Osteocyte (in vitro differentiated cells): ENCODE data around the gene TFR2. TPM values are rescaled to one million over a fixed set of nuclear protein-coding genes. Genes with fewer than 3 reads are reported as not detected.
A peak's percentile ranks its signal among the peaks of the same experiment; 100 is the strongest.

ENCODE experiments used
- DNase-seq: peaks from one replicate; pipeline ENCODE4 v3.0.0; 2021; ENCODE audit warnings: mixed read lengths; ENCODE audit not compliant: unreplicated experiment; ENCODE audit errors: extremely low spot score
- H3K27ac Mint-ChIP-seq: one replicate; pipeline ENCODE4 v1.8.0; 2021; ENCODE audit warnings: mild to moderate bottlenecking, mixed read lengths; ENCODE audit not compliant: unreplicated experiment
- H3K27me3 Mint-ChIP-seq: one replicate; pipeline ENCODE4 v1.8.0; 2021; ENCODE audit warnings: mixed read lengths; ENCODE audit not compliant: unreplicated experiment
- H3K36me3 Mint-ChIP-seq: one replicate; pipeline ENCODE4 v1.8.0; 2021; ENCODE audit warnings: mixed read lengths; ENCODE audit not compliant: unreplicated experiment
- H3K4me1 Mint-ChIP-seq: one replicate; pipeline ENCODE4 v1.8.0; 2021; ENCODE audit warnings: mixed read lengths; ENCODE audit not compliant: unreplicated experiment
- H3K4me3 Mint-ChIP-seq: one replicate; pipeline ENCODE4 v1.8.0; 2021; ENCODE audit warnings: mild to moderate bottlenecking, moderate library complexity, mixed read lengths; ENCODE audit not compliant: unreplicated experiment
- H3K9me3 Mint-ChIP-seq: one replicate; pipeline ENCODE4 v1.8.0; 2021; ENCODE audit warnings: mixed read lengths; ENCODE audit not compliant: unreplicated experiment
- total RNA-seq: library from RNA; stranded (reverse); gene quantifications from 2 replicates; pipeline ENCODE4 v1.2.1, GENCODE V29; 2021
- TF ChIP-seq, protein P1 (sequence below): fragments of 200-600 bp; sonication (generic); IDR thresholded peaks from 2 replicates; pipeline ENCODE4 v1.5.0; 2021; ENCODE audit warnings: antibody characterized with exemption, mild to moderate bottlenecking, moderate library complexity

TFR2 gene
- total RNA-seq, 1 donor from 2014 or later = 0.19 TPM

GRCh38 chr7:100613412-100614175 is 27.8 kb downstream of the TFR2 start:
- H3K27ac Mint-ChIP-seq = no peak overlapping the region
- no peaks in the 10 kb centered on the region for H3K9me3 Mint-ChIP-seq
- no peaks in the 10 kb centered on the region for H3K27me3 Mint-ChIP-seq
- H3K4me1 Mint-ChIP-seq = peaks cover 12% of the 10 kb centered on the region
- H3K4me3 Mint-ChIP-seq = peak overlapping the region; percentile 74
- no peak for DNase-seq
- peaks cover 2% of the 10 kb centered on the region for H3K36me3 Mint-ChIP-seq
- TF ChIP-seq, protein P1, sequence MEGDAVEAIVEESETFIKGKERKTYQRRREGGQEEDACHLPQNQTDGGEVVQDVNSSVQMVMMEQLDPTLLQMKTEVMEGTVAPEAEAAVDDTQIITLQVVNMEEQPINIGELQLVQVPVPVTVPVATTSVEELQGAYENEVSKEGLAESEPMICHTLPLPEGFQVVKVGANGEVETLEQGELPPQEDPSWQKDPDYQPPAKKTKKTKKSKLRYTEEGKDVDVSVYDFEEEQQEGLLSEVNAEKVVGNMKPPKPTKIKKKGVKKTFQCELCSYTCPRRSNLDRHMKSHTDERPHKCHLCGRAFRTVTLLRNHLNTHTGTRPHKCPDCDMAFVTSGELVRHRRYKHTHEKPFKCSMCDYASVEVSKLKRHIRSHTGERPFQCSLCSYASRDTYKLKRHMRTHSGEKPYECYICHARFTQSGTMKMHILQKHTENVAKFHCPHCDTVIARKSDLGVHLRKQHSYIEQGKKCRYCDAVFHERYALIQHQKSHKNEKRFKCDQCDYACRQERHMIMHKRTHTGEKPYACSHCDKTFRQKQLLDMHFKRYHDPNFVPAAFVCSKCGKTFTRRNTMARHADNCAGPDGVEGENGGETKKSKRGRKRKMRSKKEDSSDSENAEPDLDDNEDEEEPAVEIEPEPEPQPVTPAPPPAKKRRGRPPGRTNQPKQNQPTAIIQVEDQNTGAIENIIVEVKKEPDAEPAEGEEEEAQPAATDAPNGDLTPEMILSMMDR = no peak

DNA sequence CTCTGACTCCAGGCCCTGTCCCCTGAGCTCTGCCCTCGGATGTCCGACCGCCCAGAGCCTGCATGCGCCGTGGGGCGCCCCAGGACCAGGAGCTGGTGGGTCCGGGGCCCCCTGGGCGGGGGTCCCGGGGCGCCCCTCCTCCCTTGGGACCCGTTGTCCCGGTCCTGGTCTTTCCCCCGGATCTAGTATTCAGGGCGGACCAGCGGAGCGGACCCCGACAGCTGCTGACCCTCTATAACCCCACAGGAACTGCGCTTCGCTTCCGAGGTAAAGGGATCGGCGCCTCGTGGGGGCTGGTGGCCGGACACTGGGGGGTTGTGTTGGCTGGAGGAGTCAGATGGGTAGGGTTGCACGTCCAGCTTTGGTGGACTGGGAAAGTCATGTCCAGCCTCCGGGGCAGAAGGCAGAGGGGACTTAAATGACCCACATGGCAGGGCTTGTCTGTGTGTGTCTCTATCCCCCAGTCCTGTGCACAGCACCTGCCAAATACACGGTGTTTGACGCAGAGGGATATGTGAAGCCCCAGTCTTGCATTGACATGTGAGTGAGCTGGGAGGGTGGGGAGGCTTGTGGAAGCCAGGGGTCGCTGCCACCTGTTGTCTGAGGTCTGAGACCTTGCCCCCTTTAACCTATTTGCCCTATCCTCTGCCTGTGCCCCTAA is 28.5 kb downstream of the TFR2 start:
- H3K27ac Mint-ChIP-seq = peak overlapping the region; percentile 4
- H3K27me3 Mint-ChIP-seq = no peaks in the 10 kb centered on the region
- no peaks in the 10 kb centered on the region for H3K9me3 Mint-ChIP-seq
- no peak for DNase-seq
- TF ChIP-seq, protein P1 = peak; percentile 28
- peaks cover 5% of the 10 kb centered on the region for H3K36me3 Mint-ChIP-seq
- peaks cover 12% of the 10 kb centered on the region for H3K4me1 Mint-ChIP-seq
- H3K4me3 Mint-ChIP-seq = peak overlapping the region; percentile 98

DNA sequence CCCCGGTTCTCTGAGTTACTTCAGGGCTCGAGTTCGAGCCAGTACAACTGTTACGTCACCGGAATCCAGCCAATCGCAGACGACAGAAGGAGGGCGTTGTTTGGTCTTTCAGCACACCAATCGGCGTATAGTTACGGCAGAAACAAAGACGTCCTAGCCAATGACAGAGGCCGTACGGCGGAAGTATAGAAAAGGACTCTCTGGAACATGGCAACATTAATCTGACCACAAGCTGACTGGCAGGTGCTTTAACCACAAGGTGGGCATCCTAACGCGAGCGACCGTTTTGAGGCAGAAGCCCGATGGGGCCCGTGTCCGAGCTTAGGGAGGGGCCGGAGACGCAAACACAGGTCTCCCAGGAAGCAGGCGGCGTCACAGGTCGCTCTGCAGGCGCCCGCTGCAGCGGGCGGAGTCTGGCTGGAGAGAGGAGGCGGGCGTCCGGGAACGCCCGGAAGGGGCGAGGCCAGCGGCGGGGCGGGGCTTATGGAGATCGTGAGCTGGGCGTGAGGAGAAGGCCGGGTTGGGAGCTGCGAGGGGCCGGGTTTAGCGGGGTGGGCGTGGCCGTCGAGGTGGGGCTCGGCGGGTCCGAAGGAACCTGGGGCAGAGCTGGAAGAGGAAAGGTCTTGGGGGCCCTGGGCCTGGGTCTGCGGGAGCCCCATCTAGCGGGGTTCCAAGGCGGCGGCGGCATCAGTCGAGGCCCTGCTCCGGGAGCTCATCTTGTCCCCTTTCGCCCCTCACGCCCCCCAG is 29.2 kb downstream of the TFR2 start, which contains the start of gene MOSPD3:
MOSPD3 (plus strand) TSS at position 558 of the 747 bp plus-strand sequence. CDS start 252 bp downstream, outside the sequence.
- peaks cover 8% of the 10 kb centered on the region for H3K36me3 Mint-ChIP-seq
- DNase-seq = peak; percentile 99
- H3K4me1 Mint-ChIP-seq = peaks cover 12% of the 10 kb centered on the region
- H3K27me3 Mint-ChIP-seq = no peaks in the 10 kb centered on the region
- H3K4me3 Mint-ChIP-seq = peak within 1 kb of the TSS; percentile 98
- H3K9me3 Mint-ChIP-seq = no peaks in the 10 kb centered on the region
- TF ChIP-seq, protein P1 = no peak
- peak within 1 kb of the TSS; percentile 100 for H3K27ac Mint-ChIP-seq

- Mint-ChIP-seq H3K4me1 (peaks cover 15% of the 10 kb centered on the region), H3K36me3 (peaks cover 11% of the 10 kb centered on the region), H3K4me3 (no peak overlapping the region), H3K27ac (no peak overlapping the region), H3K9me3 (no peaks in the 10 kb centered on the region), H3K27me3 (no peaks in the 10 kb centered on the region)
- DNase-seq = no peak
- TF ChIP-seq, protein P1 = no peak
These were observed 31.4 kb downstream of the TFR2 start for GRCh38 chr7:100609958-100610357.

DNA sequence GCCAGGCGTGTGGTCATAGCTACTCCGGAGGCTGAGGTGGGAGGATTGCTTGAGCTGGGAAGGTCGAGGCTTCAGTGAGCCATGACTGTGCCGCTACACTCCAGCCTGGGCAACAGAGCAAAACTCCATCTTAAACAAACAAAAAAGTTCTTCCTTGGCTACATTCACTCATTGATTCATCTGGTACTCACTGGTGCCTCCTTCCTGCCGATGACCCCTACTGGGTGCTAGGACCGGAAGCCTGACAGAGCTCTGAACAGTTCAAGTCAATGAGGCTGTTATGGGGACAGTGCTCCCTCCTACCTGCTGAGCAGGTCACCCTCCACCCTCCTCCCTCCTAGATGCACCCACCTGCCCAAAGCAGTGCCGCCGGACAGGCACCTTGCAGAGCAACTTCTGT is 34.2 kb downstream of the TFR2 start:
- TF ChIP-seq, protein P1 = no peak
- Mint-ChIP-seq H3K27me3 (no peaks in the 10 kb centered on the region), H3K4me1 (peaks cover 25% of the 10 kb centered on the region), H3K36me3 (peaks cover 9% of the 10 kb centered on the region), H3K9me3 (no peaks in the 10 kb centered on the region), H3K4me3 (no peak overlapping the region), H3K27ac (no peak overlapping the region)
- no peak for DNase-seq
